ENCODE data around the gene CACNA2D4.

- TF ChIP-seq CTCF (conservative IDR thresholded peaks at IDR 0.05 in 1 of 2, IDR thresholded peaks at IDR 0.05 in 1 of 2; ENCODE audit: low read depth in 1 of 2, low read length in 2 of 2) (no peak), EZH2 (IDR thresholded peaks at IDR 0.05; ENCODE audit: low read length, missing control alignments) (no peak)
These were observed 92.1 kb downstream of the CACNA2D4 start for GRCh38 chr12:1826401-1826800.
